BE2C (cell line): ENCODE measurements around the gene ALOX15B.
"Not testable (repeated sequence)": the region's sequence is repeated elsewhere in the genome, so short reads cannot be mapped to it uniquely, and the experiment has no call there.

Source experiments
- DNase-seq: peaks from one replicate; pipeline ENCODE4 v3.0.0-alpha.2; 2020
- H3K27me3 ChIP-seq: fragments of 250-450 bp; sonication (Bioruptor Pico); 2 replicates; pipeline ENCODE4 v1.5.1; 2020; ENCODE audit warnings: mild to moderate bottlenecking
- H3K36me3 ChIP-seq: fragments of 250-450 bp; sonication (Bioruptor Pico); 2 replicates; pipeline ENCODE4 v1.5.1; 2020; ENCODE audit warnings: mild to moderate bottlenecking
- H3K4me1 ChIP-seq: fragments of 250-450 bp; sonication (Bioruptor Pico); 2 replicates; pipeline ENCODE4 v1.5.1; 2020
- H3K4me3 ChIP-seq: 2 replicates; pipeline ENCODE4 v1.5.1; 2011; ENCODE audit warnings: low read depth, low read length
- H3K9me3 ChIP-seq: fragments of 250-450 bp; sonication (Bioruptor Pico); 2 replicates; pipeline ENCODE4 v1.5.1; 2020
- TF ChIP-seq, protein P1 (sequence below): IDR thresholded peaks from 2 replicates; pipeline ENCODE4 v1.5.1; 2012; ENCODE audit warnings: mild to moderate bottlenecking, low read depth, low read length

ALOX15B gene

DNA sequence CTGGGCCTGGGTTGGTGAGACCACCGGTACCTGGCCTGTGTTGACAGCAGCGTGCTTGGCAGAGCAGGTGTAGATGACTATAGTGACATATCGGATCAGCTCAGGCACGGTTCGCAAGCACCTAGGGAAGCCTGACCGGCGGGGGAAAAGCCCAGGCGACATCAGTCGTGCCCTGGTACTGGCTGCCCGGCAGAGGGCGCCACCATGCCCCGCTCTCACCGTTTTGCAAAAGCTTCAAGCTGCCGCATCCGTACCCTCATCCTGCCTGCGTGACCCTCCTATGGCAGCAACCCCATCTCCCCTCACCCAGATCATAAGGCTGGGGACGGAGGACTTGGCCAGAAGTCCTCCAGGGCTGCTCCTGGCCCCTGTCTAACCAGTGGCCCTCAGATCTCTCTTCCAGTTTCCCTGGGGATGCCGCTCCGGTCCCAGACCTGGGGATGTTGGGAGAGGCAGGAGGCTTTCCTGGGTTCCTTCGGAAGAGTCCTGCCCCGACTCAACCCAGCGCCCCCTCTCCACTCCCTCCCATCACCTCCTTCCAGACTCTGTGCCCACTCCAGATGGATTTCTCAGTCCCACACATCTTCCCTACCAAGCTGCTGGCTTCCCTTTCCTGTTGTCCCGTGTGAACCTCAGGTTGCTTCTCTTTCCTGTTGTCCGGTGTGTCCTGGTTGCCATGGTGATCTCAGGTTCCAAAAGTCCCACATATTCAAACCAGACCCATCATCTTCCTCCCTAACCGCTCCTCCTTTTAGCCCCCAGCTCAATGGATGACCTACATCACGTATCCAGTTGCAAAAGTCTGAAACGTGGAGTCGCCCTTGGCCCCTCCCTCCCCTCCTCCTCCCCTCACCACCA, 35.0 kb downstream of the ALOX15B start:
- no peaks in the 10 kb centered on the region for H3K4me1 ChIP-seq
- TF ChIP-seq, protein P1, sequence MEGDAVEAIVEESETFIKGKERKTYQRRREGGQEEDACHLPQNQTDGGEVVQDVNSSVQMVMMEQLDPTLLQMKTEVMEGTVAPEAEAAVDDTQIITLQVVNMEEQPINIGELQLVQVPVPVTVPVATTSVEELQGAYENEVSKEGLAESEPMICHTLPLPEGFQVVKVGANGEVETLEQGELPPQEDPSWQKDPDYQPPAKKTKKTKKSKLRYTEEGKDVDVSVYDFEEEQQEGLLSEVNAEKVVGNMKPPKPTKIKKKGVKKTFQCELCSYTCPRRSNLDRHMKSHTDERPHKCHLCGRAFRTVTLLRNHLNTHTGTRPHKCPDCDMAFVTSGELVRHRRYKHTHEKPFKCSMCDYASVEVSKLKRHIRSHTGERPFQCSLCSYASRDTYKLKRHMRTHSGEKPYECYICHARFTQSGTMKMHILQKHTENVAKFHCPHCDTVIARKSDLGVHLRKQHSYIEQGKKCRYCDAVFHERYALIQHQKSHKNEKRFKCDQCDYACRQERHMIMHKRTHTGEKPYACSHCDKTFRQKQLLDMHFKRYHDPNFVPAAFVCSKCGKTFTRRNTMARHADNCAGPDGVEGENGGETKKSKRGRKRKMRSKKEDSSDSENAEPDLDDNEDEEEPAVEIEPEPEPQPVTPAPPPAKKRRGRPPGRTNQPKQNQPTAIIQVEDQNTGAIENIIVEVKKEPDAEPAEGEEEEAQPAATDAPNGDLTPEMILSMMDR = peak; percentile 73
- no peak overlapping the region for H3K4me3 ChIP-seq
- peak; percentile 74 for DNase-seq
- H3K9me3 ChIP-seq = no peaks in the 10 kb centered on the region
- no peaks in the 10 kb centered on the region for H3K36me3 ChIP-seq
- peaks cover 31% of the 10 kb centered on the region for H3K27me3 ChIP-seq

DNA sequence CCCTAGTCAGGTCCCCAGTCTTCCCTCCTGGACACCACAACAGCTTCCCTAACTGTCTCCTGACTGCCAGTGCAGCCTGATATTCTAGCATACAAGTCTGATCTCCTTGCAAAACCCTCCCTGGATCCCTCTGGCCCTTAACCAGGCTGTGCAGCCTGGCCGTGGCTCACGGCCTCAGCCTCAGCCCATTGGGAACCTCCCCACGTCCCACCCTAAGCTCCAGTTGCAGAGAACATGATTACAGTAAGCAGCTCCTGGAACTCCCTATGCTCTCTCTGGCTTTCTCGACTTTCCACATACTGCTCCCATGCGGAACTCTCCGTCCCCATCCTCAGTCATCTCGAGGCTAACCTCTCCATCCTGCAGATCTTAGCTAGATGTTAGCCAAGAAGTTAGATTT, 35.7 kb downstream of the ALOX15B start:
- Histone ChIP-seq H3K9me3 (no peaks in the 10 kb centered on the region), H3K4me1 (no peaks in the 10 kb centered on the region), H3K36me3 (no peaks in the 10 kb centered on the region), H3K4me3 (no peak overlapping the region), H3K27me3 (peaks cover 31% of the 10 kb centered on the region)
- DNase-seq = no peak
- TF ChIP-seq, protein P1 = no peak

DNA sequence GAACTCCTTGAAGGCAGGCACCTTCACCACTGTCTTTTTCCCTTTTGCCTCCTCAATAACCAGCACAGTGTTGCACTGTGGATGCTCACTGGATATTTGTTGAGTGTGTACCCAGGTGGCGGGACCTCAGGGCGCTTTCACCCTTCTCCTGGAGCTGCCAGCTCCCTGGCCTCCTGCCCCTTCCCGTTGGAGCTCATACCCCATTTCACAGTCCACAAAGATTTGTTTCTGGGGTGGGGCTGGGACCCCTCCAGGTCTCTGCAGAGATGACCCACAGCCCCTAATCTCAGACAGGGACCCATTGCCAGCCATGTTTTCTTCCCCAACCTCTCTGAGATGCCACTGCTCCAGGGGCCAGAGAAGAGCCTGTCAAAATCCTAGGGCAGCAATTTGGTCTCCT, 36.2 kb downstream of the ALOX15B start:
- DNase-seq = no peak
- peaks cover 31% of the 10 kb centered on the region for H3K27me3 ChIP-seq
- H3K4me3 ChIP-seq = no peak overlapping the region
- H3K9me3 ChIP-seq = no peaks in the 10 kb centered on the region
- H3K36me3 ChIP-seq = no peaks in the 10 kb centered on the region
- TF ChIP-seq, protein P1 = no peak
- no peaks in the 10 kb centered on the region for H3K4me1 ChIP-seq

DNA sequence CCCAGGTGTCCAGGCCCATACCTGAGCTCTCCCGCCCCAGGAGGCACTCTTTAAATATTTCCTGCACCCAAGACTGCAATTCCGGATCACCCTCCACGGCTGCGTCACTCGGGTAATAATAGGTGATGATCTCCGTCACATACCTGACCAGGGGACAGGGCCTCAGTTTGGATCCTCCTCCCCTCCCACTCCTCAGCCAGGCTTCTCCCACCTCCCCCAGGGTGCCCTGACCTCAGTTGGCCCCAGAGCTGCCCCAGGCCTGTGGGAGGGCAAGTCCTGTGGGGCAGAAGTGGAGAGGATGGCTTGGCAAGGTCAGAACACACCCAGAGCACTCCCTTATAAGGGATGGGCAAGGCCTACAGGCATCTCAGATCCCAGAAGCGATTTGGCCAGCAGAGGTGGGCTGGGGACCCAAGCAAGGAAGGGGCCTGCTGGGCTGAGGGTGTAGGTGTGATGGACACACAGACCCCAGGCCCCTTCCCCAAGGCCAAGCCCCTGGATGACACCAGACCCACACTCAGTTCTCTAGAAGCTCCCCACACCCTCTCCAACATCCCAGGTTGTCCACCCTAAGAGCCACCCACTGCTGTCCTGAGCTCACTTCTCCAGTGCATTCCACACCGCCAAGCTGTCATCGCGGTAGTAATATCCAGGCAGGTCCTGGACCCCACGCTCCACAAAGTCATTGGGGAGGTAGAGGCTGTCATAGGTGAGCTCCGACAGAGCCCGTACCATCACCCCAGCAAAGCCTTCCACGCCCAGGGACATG, 36.9 kb downstream of the ALOX15B start:
- Histone ChIP-seq H3K36me3 (no peaks in the 10 kb centered on the region), H3K27me3 (peaks cover 31% of the 10 kb centered on the region), H3K4me3 (no peak overlapping the region), H3K9me3 (no peaks in the 10 kb centered on the region), H3K4me1 (no peaks in the 10 kb centered on the region)
- TF ChIP-seq, protein P1 = no peak
- DNase-seq = no peak

DNA sequence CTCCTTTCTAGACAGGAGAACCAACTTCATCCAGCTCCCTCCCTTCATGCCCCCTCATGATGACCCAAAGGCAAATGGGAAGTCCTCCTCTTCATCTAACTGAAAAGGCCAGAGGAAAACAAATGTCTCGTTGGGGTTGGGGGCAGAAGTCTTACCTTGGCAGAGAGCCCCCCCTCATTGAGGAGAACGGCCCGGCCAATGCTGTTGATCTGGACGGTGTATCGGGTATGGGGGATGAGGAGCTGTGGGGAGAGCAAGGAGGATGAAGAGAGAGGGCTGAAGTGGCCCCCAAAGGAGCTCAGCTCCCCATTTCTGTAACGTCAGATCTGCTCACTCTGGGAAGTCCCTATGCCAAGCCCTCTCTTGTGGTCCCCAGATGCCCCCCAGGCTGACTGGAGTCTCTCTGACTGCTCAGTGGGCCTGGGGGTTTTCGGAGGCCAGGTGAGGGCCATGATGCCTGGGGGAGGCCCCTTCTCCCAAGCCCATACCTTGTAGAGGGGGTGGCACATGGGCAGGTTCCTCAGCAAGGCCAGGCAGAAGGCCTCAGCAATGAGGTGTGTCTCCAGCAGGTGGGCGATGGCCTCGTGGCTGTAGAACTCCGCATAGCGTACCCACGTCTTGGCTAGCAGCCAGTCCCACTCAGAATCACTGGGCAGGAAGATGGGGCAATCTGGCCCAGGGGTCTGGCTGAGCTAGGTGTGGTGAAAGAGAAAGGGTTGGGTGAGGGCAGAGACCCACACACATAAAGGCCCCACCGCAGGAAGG, 37.8 kb downstream of the ALOX15B start:
- Histone ChIP-seq H3K4me1 (no peaks in the 10 kb centered on the region), H3K27me3 (peaks cover 30% of the 10 kb centered on the region), H3K9me3 (no peaks in the 10 kb centered on the region), H3K36me3 (no peaks in the 10 kb centered on the region), H3K4me3 (no peak overlapping the region)
- TF ChIP-seq, protein P1 = no peak
- no peak for DNase-seq

DNA sequence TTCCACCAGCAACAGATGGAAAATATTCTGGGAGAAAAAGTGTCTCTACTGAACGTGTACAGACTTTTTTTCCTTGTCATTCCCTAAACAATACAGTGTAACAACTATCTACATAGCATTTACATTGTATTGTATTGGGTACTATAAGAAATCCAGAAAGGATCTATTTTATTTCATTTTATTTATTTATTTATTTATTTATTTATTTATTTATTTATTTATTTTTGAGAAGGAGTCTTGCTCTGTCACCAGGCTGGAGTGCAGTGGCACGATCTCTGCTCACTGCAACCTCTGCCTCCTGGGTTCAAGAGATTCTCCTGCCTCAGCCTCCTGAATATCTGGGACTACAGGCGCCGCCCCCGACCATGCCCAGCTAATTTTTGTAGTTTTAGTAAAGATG, 39.1 kb downstream of the ALOX15B start:
- not testable (repeated sequence) for H3K4me1 ChIP-seq, H3K9me3 ChIP-seq, DNase-seq, H3K36me3 ChIP-seq, H3K4me3 ChIP-seq
- H3K27me3 ChIP-seq = peaks cover 17% of the 10 kb centered on the region
